Hair follicle dermal papilla cell (primary cell): Measurements from ENCODE around the gene RASD2. TPM values are rescaled to one million over a fixed set of nuclear protein-coding genes. Genes with fewer than 3 reads are reported as not detected.

Experiments
- total RNA-seq: library from RNA; depleted of rRNA; stranded (reverse); fragments of >200 nt; gene quantifications from 2 replicates; pipeline ENCODE4 v1.2.3, GENCODE V29; 2012

The RASD2 gene
- total RNA-seq: not detected in 2 replicates

DNA sequence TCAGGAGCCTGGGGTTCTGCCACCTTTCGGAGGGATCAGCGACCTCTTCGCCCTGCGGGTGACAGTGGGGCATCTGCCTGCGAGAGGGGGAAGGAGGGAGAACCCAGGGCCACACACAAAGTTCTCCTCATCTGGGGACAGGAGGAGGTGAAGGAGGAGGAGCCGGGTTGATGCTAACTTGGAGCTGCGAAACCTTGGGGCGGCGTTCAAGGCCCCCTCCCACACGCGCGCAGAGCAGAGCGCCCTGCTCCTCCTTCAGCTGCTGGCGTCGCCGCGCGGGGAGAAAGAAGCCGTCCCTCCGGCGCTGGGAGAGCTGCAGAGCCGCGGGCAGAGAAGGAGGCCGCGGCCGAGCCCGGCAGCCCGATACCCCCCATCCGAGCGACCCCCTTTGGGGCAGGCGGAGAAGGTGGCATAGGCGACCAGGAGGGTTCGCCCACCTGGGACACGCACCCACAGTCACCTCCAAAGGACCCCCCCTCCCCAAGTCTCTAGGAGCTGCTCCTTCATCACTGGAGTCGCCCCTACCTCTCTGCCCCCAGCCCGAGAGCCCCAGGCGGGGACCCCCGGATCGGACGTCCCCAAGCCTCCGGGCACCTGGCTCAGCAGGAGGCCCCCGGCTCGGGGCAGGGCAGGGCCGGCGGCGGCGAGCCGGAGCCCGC, at the start of gene RASD2:
Gene RASD2, plus strand, starts transcription at position 237 of the 659 bp plus-strand sequence. CDS start 5,979 bp downstream, outside the sequence.

Other genes with a start within 250 kb of the RASD2 start
- gene TOM1, start 240.9 kb upstream of the RASD2 start, total RNA-seq: 106 and 139 TPM in 2 replicates
- gene HMOX1, start 159.7 kb upstream of the RASD2 start, total RNA-seq: 231 and 285 TPM in 2 replicates
- 11.9 and 12.7 TPM in 2 replicates for gene MCM5, start 140.7 kb upstream of the RASD2 start, total RNA-seq
- gene MB, start 76.5 kb downstream of the RASD2 start, total RNA-seq: not detected in 2 replicates
- 53.9 and 73.2 TPM in 2 replicates for gene APOL6, start 107.6 kb downstream of the RASD2 start, total RNA-seq
- not detected in 2 replicates for gene APOL5, start 177.0 kb downstream of the RASD2 start, total RNA-seq